ENCODE measurements around the gene ETV4.

DNA sequence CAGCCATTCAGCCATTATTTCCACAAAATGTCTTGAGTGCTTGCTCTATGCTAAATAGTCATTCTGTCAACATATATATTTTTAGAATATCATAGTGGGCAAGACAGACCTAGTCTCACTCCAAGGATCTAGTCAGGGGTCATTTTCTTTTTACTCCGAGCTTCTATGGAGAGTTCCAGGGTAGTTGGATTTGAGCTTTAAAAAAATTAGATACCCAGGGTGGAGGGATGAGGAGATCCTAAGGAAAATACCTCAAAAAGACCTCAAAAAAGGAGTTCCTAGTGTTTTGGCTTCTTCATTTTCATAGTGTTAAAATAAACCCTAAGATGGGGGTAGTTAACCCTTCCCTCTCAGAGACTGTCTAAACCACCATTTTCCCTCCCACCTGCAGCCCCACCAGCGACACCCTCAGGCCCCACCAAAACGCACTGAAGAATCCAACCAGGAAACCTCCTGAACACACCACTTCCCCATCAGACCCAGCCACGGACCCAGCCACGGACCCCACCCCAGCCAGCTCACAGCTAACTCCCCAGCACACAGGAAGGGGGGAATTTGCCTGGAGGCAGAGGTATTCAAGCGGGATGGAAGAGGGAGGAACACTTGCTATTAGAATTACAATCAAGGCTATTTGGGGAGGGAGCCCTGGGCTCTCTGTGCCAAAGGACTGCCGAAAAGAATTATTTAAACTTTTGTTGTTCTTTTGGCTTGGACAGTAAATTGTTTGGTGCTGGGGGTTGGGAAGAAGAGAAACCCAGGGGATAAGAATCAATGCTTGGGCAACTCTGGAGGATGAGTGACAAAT lies 2.2 kb downstream of the ETV4 start:
- TF ChIP-seq, protein P1, sequence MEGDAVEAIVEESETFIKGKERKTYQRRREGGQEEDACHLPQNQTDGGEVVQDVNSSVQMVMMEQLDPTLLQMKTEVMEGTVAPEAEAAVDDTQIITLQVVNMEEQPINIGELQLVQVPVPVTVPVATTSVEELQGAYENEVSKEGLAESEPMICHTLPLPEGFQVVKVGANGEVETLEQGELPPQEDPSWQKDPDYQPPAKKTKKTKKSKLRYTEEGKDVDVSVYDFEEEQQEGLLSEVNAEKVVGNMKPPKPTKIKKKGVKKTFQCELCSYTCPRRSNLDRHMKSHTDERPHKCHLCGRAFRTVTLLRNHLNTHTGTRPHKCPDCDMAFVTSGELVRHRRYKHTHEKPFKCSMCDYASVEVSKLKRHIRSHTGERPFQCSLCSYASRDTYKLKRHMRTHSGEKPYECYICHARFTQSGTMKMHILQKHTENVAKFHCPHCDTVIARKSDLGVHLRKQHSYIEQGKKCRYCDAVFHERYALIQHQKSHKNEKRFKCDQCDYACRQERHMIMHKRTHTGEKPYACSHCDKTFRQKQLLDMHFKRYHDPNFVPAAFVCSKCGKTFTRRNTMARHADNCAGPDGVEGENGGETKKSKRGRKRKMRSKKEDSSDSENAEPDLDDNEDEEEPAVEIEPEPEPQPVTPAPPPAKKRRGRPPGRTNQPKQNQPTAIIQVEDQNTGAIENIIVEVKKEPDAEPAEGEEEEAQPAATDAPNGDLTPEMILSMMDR (IDR thresholded peaks at IDR 0.05 in 4 of 5, conservative IDR thresholded peaks at IDR 0.05 in 1 of 5): no peak
- TF ChIP-seq POLR2A (IDR thresholded peaks at IDR 0.05): no peak
